ENCODE results near the gene LSM2. TPM values are rescaled to one million over a fixed set of nuclear protein-coding genes. Genes with fewer than 3 reads are reported as not detected.

Gene LSM2
- total and polyA plus RNA-seq, 2 donors (not counting 1 experiment from before 2014, with no cell fraction given), result 52.4 to 57.4 TPM

DNA sequence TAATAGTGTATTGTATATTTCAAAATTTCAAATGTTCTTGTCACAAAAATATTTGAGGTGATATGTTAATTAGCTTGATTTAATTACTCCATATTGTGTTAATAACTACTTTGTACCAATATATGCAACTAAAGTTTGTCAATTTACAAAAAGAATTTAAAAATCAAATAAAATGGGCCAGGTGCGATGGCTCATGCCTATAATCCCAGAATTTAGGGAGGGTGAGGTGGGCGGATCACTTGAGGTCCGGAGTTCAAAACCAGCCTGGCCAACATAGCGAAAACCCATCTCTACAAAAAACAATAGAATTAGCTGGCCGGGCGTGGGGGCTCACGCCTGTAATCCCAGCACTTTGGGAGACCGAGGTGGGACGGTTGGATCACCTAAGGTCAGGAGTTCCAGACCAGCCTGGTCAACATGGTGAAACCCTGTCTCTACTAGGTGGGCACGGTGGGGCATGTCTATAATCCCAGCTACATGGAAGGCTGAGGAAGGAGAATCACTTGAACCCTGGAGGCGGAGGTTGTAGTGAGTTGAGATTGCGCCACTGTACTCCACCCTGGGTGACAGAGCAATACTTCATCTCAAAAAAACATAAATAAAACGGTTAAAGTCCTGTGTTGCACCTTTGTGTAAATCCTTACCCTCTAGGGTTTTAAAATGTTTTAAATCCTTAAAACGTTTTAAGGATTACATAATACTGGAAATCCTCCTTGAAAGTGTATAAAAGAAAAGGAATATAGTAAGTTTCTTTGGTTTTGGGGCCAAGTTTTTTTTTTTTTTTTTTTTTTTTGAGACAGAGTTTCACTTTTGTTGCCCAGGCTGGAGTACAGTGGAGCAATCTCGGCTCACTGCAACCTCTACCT, 24.8 kb upstream of the LSM2 start:
- Histone ChIP-seq H3K4me3 (ENCODE audit: control extremely low read depth in 1 of 5, extremely low read depth in 1 of 5, insufficient read depth in 1 of 5, low read depth in 2 of 5, low read length in 4 of 5) (no peak overlapping the region), H3K9ac (ENCODE audit: low read length) (no peak overlapping the region), H2AFZ (ENCODE audit: insufficient read depth, low read depth, low read length, poor library complexity, severe bottlenecking) (no peak overlapping the region), H3K79me2 (ENCODE audit: control insufficient read depth, insufficient read depth, low read length) (peaks cover 36% of the 10 kb centered on the region), H3K9me3 (ENCODE audit: control extremely low read depth in 1 of 3, control insufficient read depth in 2 of 3, insufficient read depth in 1 of 3, low read length in 2 of 3) (no peaks in the 10 kb centered on the region), H3K4me2 (replicated peaks; ENCODE audit: low read depth, low read length, poor library complexity, severe bottlenecking) (peak overlapping the region; percentile 96), H3K4me1 (ENCODE audit: control insufficient read depth in 2 of 2, insufficient read depth in 2 of 2, low read length in 2 of 2) (peaks cover 31 to 57% of the 10 kb centered on the region in 2 donors), H3K27me3 (replicated peaks in 1 of 4; ENCODE audit: control extremely low read depth in 1 of 4, control insufficient read depth in 3 of 4, insufficient read depth in 4 of 4, low read length in 3 of 4) (no peaks in the 10 kb centered on the region), H4K20me1 (ENCODE audit: control insufficient read depth, insufficient read depth, low read length, poor library complexity, severe bottlenecking) (peaks cover 5% of the 10 kb centered on the region), H3K27ac (ENCODE audit: low read length in 2 of 2) (no peak overlapping the region), H3K36me3 (replicated peaks in 1 of 2; ENCODE audit: control extremely low read depth in 1 of 2, control insufficient read depth in 1 of 2, extremely low read depth in 1 of 2, insufficient read depth in 2 of 2, low read length in 1 of 2) (no peaks in the 10 kb centered on the region)
- TF ChIP-seq, protein P1, sequence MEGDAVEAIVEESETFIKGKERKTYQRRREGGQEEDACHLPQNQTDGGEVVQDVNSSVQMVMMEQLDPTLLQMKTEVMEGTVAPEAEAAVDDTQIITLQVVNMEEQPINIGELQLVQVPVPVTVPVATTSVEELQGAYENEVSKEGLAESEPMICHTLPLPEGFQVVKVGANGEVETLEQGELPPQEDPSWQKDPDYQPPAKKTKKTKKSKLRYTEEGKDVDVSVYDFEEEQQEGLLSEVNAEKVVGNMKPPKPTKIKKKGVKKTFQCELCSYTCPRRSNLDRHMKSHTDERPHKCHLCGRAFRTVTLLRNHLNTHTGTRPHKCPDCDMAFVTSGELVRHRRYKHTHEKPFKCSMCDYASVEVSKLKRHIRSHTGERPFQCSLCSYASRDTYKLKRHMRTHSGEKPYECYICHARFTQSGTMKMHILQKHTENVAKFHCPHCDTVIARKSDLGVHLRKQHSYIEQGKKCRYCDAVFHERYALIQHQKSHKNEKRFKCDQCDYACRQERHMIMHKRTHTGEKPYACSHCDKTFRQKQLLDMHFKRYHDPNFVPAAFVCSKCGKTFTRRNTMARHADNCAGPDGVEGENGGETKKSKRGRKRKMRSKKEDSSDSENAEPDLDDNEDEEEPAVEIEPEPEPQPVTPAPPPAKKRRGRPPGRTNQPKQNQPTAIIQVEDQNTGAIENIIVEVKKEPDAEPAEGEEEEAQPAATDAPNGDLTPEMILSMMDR (IDR thresholded peaks at IDR 0.05), result no peak
- ATAC-seq (ENCODE audit: low read depth), result no peak
- ChIA-PET CTCF (interaction anchor here (0.8 to 4.7 kb wide), 24 partner anchors 14 to 490 kb away, joined by 3 to 75 read pairs (median 9); partner anchors contain the start of genes ABHD16A, ATP6V1G2, CLIC1 and DDAH2), POLR2A (interaction anchor here (0.6 to 4.9 kb wide), 10 partner anchors 17 to 239 kb away, joined by 3 to 37 read pairs (median 6); partner anchors contain the start of genes CSNK2B, DDAH2, HSPA1A and HSPA1L)
- DNase-seq, result no peak
- intact Hi-C loops (cut with micrococcal nuclease), result loop anchor here (2.0 to 10.0 kb wide), 3 partner anchors 17 to 143 kb away; partner anchors contain the start of genes DXO, HSPA1A and HSPA1L
- no peaks in the 10 kb centered on the region for H3K27me3 Mint-ChIP-seq
- peaks cover 43% of the 10 kb centered on the region for H3K4me1 Mint-ChIP-seq
- no peaks in the 10 kb centered on the region for H3K9me3 Mint-ChIP-seq (ENCODE audit: insufficient read depth)
- H3K27ac Mint-ChIP-seq, result no peak overlapping the region
- H3K4me3 Mint-ChIP-seq, result peak overlapping the region; percentile 96
- WGBS (ENCODE audit: insufficient coverage), result 88% methylated on average over 6 of the region's 15 CpGs

DNA sequence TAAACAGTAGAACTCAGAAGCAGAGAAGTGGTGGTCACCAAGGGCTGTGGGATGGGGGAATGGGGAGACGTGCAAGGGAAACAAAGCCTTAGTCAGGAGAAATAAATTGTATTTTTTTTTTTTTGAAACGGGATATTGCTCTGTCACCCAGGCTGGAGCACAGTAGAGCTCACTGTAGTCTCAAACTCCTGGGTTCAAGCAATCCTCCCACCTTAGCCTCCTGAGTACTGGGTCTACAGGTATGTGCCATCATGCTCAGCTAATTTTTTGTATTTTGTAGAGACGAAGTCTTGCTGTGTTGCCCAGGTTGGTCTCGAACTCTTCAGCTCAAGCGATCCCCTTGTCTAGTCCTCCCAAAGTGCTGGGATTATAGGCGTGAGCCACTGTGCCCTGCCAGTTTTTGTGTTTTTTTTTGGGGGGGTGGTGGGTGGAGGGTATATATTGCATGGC, 24.1 kb upstream of the LSM2 start:
- ChIA-PET CTCF (interaction anchor here (0.6 to 4.7 kb wide), 32 partner anchors 13 to 1485 kb away, joined by 3 to 75 read pairs (median 7); partner anchors contain the start of genes ABHD16A, ATP6V1G2, CLIC1 and DDAH2), POLR2A (interaction anchor here (0.6 to 4.9 kb wide), 12 partner anchors 17 to 470 kb away, joined by 3 to 37 read pairs (median 6); partner anchors contain the start of genes CSNK2B, DDAH2, HSPA1A and HSPA1L)
- Histone ChIP-seq H3K4me1 (ENCODE audit: control insufficient read depth in 2 of 2, insufficient read depth in 2 of 2, low read length in 2 of 2) (peaks cover 29 to 57% of the 10 kb centered on the region in 2 donors), H3K27me3 (replicated peaks in 1 of 4; ENCODE audit: control extremely low read depth in 1 of 4, control insufficient read depth in 3 of 4, insufficient read depth in 4 of 4, low read length in 3 of 4) (no peaks in the 10 kb centered on the region), H3K79me2 (ENCODE audit: control insufficient read depth, insufficient read depth, low read length) (peaks cover 30% of the 10 kb centered on the region), H3K27ac (ENCODE audit: low read length in 2 of 2) (peak overlapping the region in 1 of 2 donors; percentile 70), H3K4me2 (replicated peaks; ENCODE audit: low read depth, low read length, poor library complexity, severe bottlenecking) (peak overlapping the region; percentile 96), H3K9ac (ENCODE audit: low read length) (peak overlapping the region; percentile 77), H4K20me1 (ENCODE audit: control insufficient read depth, insufficient read depth, low read length, poor library complexity, severe bottlenecking) (peaks cover 5% of the 10 kb centered on the region), H2AFZ (ENCODE audit: insufficient read depth, low read depth, low read length, poor library complexity, severe bottlenecking) (peak overlapping the region; percentile 71), H3K9me3 (ENCODE audit: control extremely low read depth in 1 of 3, control insufficient read depth in 2 of 3, insufficient read depth in 1 of 3, low read length in 2 of 3) (no peaks in the 10 kb centered on the region), H3K4me3 (ENCODE audit: control extremely low read depth in 1 of 5, extremely low read depth in 1 of 5, insufficient read depth in 1 of 5, low read depth in 2 of 5, low read length in 4 of 5) (peak overlapping the region; percentile 25 to 73 (median 58)), H3K36me3 (replicated peaks in 1 of 2; ENCODE audit: control extremely low read depth in 1 of 2, control insufficient read depth in 1 of 2, extremely low read depth in 1 of 2, insufficient read depth in 2 of 2, low read length in 1 of 2) (no peaks in the 10 kb centered on the region)
- Mint-ChIP-seq H3K27ac (peak overlapping the region; percentile 89), H3K4me1 (peaks cover 39% of the 10 kb centered on the region), H3K4me3 (peak overlapping the region; percentile 96), H3K27me3 (no peaks in the 10 kb centered on the region), H3K9me3 (ENCODE audit: insufficient read depth) (no peaks in the 10 kb centered on the region)
- no peak for ATAC-seq (ENCODE audit: low read depth)
- TF ChIP-seq, protein P1 (IDR thresholded peaks at IDR 0.05), result no peak
- TF ChIP-seq EZH2 (IDR thresholded peaks at IDR 0.05; ENCODE audit: borderline replicate concordance, insufficient read depth, low read depth, low read length, poor library complexity, severe bottlenecking), result no peak
- DNase-seq, result no peak
- intact Hi-C loops (cut with micrococcal nuclease), result loop anchor here (1.0 to 10.0 kb wide), 6 partner anchors 16 to 284 kb away; partner anchors contain the start of genes DXO, HSPA1A, HSPA1L and NFKBIL1
- 71% methylated on average over 4 of the region's 6 CpGs for WGBS (ENCODE audit: insufficient coverage)
